ENCODE results near the gene WASF2.
"Not testable (repeated sequence)": the region's sequence is repeated elsewhere in the genome, so short reads cannot be mapped to it uniquely, and the experiment has no call there.

WASF2 gene

DNA sequence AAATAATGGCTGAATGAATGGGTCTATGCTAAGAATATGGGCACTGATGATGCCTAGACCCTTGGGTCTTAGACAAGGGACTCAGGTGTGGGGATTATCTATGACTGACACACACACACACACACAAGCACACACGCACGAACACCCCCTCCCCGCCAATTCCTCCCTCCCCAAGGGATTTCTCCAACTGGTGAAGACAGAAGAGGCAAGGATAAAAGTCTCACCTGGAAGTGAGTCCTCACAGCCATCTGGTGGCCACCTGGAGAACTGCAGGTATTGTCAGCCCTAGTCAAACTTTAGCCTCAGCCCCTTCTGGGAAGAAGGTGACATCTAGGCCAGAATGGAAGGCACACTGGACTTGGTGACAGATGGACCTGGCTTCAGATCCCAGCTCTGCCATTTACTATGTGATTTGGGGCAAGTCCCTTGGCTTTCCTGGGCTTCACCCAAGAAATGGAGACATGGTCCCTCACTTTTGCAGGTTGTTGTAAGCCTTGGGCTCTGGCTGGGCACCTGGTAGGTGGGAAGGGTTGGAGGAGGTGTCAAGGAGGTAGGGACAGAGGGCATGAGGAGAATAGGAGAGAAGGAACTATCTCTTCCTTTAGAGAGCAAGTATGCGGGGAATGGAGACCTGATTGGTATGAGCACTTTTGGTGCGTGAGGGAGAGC lies 101.5 kb downstream of the WASF2 start:
- Mint-ChIP-seq H3K36me3 (ENCODE audit: low read depth) (no peaks in the 10 kb centered on the region), H3K4me3 (no peak overlapping the region), H3K4me1 (ENCODE audit: low read depth) (peaks cover 12% of the 10 kb centered on the region), H3K9me3 (no peaks in the 10 kb centered on the region), H3K27ac (no peak overlapping the region), H3K27me3 (ENCODE audit: low read depth) (peaks cover 30% of the 10 kb centered on the region)

DNA sequence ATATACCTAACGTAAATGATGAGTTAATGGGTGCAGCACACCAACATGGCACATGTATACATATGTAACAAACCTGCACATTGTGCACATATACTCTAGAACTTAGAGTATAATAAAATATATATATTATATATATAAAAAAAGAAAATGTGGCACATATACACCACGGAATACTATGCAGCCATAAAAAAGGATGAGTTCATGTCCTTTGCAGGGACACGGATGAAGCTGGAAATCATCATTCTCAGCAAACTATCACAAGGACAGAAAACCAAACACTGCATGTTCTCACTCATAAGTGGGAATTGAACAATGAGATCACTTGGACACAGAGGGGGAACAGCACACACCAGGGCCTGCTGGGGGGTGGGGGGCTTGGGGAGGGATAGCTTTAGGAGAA lies 105.2 kb downstream of the WASF2 start:
- H3K36me3 Mint-ChIP-seq (ENCODE audit: low read depth); H3K27ac Mint-ChIP-seq; H3K4me1 Mint-ChIP-seq (ENCODE audit: low read depth); H3K4me3 Mint-ChIP-seq; H3K9me3 Mint-ChIP-seq: not testable (repeated sequence)
- H3K27me3 Mint-ChIP-seq (ENCODE audit: low read depth) = peaks cover 35% of the 10 kb centered on the region

DNA sequence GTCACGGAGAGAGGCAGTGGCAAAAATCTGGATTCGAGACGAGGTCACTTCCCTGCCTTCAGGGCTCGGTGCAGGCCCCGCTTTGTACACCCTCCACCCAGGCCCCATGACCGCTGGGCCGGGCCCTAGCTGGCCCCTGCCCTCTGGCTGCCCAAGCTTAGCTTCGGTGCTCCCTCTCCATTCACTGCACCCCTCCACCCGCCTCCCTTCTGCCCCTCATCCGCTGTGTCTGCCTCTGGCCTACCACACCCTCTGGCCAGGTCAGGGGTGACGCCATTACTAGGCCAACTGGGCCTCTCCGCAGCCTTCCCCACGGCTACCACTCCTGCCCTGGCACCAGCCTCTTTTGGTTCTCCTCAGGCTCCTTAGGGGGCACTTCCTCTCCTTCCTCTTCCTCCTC lies 106.3 kb downstream of the WASF2 start:
- Mint-ChIP-seq H3K36me3 (ENCODE audit: low read depth) (no peaks in the 10 kb centered on the region), H3K27ac (no peak overlapping the region), H3K4me1 (ENCODE audit: low read depth) (peaks cover 2% of the 10 kb centered on the region), H3K27me3 (ENCODE audit: low read depth) (peaks cover 27% of the 10 kb centered on the region), H3K9me3 (no peaks in the 10 kb centered on the region), H3K4me3 (no peak overlapping the region)

DNA sequence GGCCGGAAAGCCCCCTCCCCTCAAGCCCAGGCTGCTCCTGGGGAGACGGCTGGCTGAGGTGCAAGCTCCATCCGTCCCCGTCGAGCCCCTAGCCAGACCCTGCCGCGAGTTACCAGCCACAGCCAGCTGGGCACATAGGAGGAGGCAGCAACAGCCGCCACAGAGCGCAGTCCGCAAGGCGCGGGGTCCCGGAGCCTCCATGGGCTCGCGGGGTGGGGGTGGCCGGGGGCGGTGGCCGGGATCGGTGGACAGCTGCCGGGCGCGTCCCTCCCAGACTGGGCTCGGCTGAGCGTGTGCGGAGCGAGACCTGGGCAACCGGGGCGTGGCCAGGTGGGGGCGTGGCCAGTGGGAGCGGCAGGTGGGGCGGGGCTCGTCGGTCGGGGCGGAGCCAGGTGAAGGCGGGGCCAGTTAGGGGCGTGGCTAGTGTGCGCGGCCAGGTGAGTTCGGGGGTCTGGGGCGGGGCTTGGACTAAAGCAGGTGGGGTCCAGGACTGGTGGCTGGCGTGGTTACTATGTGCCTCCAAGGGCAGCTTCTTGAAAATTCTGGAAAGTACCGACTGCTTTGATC lies 106.8 kb downstream of the WASF2 start, which contains the start of gene CD164L2:
CD164L2 (minus strand) TSS at position 295 of the 567 bp plus-strand sequence; CDS start at position 201, 94 bp downstream.
- Mint-ChIP-seq H3K4me3 (no peak within 1 kb of the TSS), H3K4me1 (ENCODE audit: low read depth) (no peaks in the 10 kb centered on the region), H3K9me3 (no peaks in the 10 kb centered on the region), H3K27me3 (ENCODE audit: low read depth) (peaks cover 24% of the 10 kb centered on the region), H3K27ac (peak within 1 kb of the TSS; percentile 26), H3K36me3 (ENCODE audit: low read depth) (no peaks in the 10 kb centered on the region)

DNA sequence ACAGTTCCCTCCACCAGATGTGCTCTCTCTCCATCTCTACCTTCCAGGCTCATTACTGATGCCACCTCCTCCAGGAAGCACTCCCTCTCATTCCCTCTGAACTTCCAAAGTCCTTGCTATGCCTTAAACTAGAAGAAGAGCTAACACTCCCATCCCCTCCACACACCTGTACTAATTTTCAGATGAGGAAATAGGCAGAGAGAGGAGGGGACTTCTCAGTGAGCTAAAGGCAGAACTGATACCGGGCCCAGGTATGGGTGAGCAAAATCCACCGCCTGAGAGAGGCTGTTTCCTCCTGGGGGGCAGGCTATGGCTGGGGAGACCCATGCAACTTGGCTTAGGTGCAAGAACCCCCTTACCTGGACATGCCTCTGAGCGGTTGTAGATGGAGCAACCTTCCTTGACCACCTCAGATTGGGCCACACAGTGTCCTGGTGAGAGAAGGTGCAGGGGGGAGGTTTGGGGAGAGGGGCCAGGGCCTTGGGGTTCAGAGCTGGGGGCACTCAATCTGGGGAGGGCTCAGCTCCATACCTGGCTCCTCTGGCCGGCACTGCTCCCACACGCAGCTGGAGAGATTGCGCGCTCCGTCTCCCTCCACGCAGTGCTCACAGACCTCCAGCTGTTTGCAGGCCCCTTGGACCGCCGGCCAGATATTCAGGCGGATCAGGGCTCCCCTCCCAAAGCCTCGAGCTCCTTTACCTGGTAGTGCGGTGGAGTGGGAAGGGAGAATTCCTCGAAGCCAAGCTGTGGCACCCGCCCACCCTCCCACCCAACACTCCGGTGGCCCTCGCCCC lies 107.8 kb downstream of the WASF2 start:
- H3K4me1 Mint-ChIP-seq (ENCODE audit: low read depth) = no peaks in the 10 kb centered on the region
- no peaks in the 10 kb centered on the region for H3K36me3 Mint-ChIP-seq (ENCODE audit: low read depth)
- no peak overlapping the region for H3K4me3 Mint-ChIP-seq
- peaks cover 24% of the 10 kb centered on the region for H3K27me3 Mint-ChIP-seq (ENCODE audit: low read depth)
- H3K27ac Mint-ChIP-seq = no peak overlapping the region
- no peaks in the 10 kb centered on the region for H3K9me3 Mint-ChIP-seq

DNA sequence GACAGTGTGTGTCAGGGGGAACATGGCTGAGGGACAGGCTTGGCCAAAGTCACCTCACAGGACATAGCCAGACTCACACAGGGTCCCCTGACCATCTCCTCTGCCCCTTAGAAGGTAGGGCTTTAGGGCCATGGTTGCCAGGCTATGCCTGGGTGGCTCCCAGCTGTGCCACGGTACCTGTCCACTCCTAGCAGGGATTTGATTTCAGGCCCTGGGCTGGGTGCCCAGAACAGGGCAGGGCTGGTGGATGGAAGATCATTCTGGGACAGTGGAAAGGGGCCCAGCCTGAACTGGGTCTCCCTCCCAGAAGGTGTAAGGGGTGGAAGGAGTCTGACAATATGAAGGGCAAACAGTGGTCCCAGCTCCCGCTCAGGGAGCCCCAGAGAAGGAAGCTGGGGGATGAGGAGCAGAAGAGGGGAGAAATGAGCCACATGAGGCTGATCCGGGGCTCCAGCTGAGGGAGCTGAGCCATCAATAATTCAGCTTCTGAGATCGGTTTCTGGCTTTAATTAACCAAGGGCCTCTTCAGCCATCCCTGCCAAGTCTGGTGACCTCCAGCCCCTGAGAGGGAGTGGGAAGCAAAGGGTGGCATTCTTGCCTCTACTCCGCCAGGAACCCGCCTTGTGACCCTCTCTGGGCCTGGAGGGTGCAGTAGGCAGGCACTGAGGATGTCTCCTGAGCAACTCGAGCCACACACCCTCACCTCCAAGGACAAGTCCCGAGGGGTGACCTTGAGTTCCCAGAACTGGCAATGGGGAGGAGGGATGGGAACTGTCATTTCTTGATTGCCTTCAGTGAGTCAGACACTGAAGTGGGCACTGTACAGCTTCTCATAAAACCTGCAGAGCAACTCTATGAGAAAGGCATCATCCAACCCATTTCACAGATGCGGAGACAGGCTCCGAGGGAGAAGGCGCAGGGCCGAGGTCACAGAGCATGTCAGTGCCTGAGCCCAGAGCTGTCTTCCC lies 108.9 kb downstream of the WASF2 start:
- no peaks in the 10 kb centered on the region for H3K36me3 Mint-ChIP-seq (ENCODE audit: low read depth)
- H3K4me3 Mint-ChIP-seq = no peak overlapping the region
- no peaks in the 10 kb centered on the region for H3K4me1 Mint-ChIP-seq (ENCODE audit: low read depth)
- peaks cover 16% of the 10 kb centered on the region for H3K27me3 Mint-ChIP-seq (ENCODE audit: low read depth)
- H3K27ac Mint-ChIP-seq = no peak overlapping the region
- H3K9me3 Mint-ChIP-seq = no peaks in the 10 kb centered on the region

DNA sequence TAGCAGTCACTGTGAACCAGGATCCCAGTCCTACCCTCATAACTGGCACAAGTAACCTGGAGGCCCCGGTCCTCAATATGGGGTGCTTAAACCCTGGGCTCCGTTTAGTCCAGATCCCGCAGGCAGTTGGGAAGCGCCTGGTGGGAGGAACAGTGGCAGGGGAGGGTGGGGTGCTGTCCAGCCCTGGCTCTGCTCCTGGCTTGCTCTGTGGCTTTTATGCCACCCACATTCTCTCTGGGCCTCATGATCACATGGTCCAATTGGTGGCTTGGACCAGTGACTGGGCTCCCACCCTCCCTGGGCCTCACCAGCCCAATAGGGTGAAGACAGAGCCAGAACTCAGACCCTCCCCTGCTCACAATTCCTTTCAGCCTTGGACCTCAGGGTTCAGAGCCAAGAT lies 109.7 kb downstream of the WASF2 start:
- H3K4me1 Mint-ChIP-seq (ENCODE audit: low read depth) = no peaks in the 10 kb centered on the region
- peaks cover 16% of the 10 kb centered on the region for H3K27me3 Mint-ChIP-seq (ENCODE audit: low read depth)
- H3K4me3 Mint-ChIP-seq = no peak overlapping the region
- H3K9me3 Mint-ChIP-seq = no peaks in the 10 kb centered on the region
- H3K27ac Mint-ChIP-seq = no peak overlapping the region
- H3K36me3 Mint-ChIP-seq (ENCODE audit: low read depth) = no peaks in the 10 kb centered on the region

DNA sequence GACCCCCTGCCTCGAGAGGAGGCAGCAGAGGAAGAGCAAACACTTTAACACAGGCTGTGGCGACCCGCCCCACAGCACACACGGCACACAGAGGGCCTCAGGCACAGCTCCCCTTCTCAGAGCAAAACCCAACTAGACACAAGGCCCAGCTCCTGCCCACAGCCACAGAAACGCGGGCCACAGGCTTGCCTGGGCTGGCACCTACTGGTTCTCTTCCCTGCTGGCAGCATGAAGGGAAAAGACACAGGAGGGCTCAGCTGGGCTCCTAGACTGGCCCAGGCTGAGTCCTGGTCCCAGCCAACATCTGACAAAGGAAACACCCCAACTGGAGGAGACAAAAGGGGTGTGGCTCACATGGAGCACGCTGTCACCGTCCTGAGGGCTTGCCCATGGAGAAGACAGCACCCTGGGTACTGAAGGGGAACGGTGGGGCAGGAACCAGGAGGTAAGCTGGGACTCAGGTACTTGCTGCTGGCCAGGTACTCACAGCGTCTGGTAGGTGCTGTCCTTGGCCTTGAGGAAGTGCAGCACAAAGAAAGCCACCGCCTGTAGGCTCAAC lies 110.3 kb downstream of the WASF2 start:
- Mint-ChIP-seq H3K9me3 (no peaks in the 10 kb centered on the region), H3K36me3 (ENCODE audit: low read depth) (no peaks in the 10 kb centered on the region), H3K4me3 (no peak overlapping the region), H3K27me3 (ENCODE audit: low read depth) (peaks cover 16% of the 10 kb centered on the region), H3K27ac (no peak overlapping the region), H3K4me1 (ENCODE audit: low read depth) (no peaks in the 10 kb centered on the region)

DNA sequence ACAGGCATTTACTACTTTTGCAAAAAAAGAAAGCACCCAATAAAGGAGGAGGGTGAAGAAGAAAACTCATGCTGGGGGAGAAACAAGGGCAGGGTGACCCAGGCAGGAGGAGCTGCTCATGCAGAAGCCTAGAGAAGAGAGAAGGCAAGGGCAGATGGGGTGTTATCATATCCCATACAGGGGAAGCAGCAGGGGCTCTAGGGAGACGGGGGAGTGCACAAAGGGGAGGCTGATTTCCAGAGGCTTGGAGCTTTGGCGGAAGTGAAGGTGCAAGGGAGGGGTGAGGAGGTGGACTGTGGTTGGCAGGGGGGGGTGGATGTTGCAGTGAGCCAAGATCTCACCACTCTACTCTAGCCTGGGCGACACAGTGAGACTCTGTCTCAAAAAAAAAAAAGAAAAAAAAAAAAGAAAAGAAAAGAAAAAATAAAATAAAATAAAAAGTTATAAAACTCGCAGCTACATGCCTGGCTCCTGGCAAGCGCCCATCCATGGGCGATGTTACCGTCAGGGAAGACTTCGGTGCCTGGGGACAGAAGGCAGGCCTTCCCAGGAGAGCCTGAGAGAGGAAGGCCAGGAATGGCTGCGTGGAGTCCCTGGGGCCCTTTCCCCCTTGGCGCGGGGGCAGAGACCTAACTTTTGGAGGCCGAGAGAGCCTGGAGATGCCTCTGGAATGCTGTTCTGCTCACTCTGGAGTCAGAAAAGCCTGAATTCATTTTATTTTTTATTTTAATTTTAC lies 112.0 kb downstream of the WASF2 start:
- Mint-ChIP-seq H3K27me3 (ENCODE audit: low read depth) (peaks cover 11% of the 10 kb centered on the region), H3K4me3 (no peak overlapping the region), H3K27ac (no peak overlapping the region), H3K36me3 (ENCODE audit: low read depth) (no peaks in the 10 kb centered on the region), H3K9me3 (no peaks in the 10 kb centered on the region), H3K4me1 (ENCODE audit: low read depth) (no peaks in the 10 kb centered on the region)

DNA sequence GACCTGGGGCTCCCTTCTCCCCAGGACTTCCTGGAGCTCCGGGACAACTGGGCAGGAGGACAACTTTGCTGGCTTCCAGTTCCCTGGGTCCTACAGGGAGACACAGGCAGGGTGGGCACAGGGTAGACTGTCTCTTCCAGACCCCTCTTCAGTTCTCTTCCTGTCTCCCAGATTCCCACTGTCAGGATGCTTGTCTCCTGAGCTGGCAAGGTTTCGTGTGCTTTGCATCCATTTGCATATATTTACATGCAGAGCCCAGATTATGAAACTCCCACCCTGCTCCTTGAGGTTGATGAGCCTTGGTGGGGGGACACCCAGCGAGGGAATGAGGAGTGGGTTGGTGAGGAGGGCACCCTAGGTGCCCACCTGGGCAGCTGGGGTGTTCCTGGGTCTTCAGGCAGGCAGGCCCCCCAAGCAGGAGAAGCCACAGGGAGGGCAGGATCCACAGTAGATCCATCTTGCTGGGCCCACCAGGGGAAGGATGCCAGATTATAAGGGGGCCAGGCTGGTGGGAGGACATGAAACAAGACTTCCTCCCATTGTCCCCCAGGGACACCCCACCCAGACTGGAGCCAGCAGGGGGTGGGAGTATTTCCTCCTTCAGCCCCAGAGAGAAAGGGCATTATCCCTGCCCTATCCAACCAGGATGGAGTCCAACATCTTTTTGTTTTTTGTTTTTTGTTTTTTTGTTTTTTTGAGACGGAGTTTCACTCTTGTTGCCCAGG lies 115.4 kb downstream of the WASF2 start, which contains the start of gene FCN3:
FCN3 (minus strand) TSS at position 463 of the 725 bp plus-strand sequence; CDS start at position 457, 6 bp downstream.
- Mint-ChIP-seq H3K4me3 (no peak within 1 kb of the TSS), H3K9me3 (no peaks in the 10 kb centered on the region), H3K36me3 (ENCODE audit: low read depth) (no peaks in the 10 kb centered on the region), H3K4me1 (ENCODE audit: low read depth) (peaks cover 5% of the 10 kb centered on the region), H3K27ac (no peak within 1 kb of the TSS), H3K27me3 (ENCODE audit: low read depth) (no peaks in the 10 kb centered on the region)

DNA sequence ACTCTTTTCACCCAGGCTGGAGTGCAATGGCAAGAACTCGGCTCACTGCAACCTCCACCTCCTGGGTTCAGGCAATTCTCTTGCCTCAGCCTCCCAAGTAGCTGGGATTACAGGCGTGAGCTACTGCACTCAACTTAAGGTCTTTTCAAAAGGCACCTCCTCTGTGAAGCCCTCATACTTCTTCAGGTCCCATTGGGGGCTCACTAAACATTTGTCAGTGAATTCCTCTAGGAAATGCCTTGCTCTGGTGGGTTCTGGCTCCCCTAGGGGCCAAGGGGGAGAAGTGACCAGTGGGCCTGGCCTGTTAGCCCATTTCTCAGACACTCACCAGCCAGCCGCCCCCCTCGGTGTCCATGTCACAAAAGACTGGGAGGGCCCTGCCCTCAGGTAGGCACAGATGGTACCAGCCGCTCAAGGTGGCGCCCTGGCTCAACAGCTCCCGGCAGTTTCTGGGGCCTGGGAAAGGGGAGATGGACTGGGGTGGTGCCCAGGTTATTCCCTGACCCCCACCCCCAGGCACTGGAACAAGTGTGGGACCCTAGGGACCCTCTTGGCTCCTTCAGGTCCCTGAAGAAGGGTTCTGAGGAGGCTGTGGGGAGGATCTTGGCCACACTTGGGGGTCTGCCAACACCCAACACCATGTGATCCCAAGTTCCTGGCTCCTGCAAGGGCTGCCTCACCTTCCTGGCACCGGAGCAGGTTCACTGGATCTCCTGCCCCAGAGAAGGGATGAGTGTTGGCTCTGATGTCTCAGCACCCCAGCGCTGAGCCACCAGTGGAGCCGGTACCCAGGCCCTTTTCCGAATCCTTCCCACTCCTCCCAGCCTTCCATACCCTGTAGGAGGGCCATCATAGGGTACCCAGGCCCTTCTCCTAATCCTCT lies 116.9 kb downstream of the WASF2 start:
- Mint-ChIP-seq H3K36me3 (ENCODE audit: low read depth) (no peaks in the 10 kb centered on the region), H3K9me3 (no peaks in the 10 kb centered on the region), H3K27ac (no peak overlapping the region), H3K4me1 (ENCODE audit: low read depth) (peaks cover 9% of the 10 kb centered on the region), H3K27me3 (ENCODE audit: low read depth) (no peaks in the 10 kb centered on the region), H3K4me3 (no peak overlapping the region)
